Peyer's patch (tissue), 4 donors: ENCODE results near the gene HSPA1A.
"Not testable (repeated sequence)": the region's sequence is repeated elsewhere in the genome, so short reads cannot be mapped to it uniquely, and the experiment has no call there.

Source experiments
- CTCF ChIP-seq, 6 experiments: fragments of 450-650 bp in 4 of 6; fragments of 200-600 bp in 2 of 6; sonication (generic) in 1 of 6; IDR thresholded peaks; one replicate each; pipeline ENCODE4 v1.5.1; 2017 to 2019; ENCODE audit warnings: antibody characterized with exemption in 6 of 6, mild to moderate bottlenecking in 3 of 6, moderate library complexity in 1 of 6
- POLR2A ChIP-seq, 2 donors: fragments of 450-650 bp; IDR thresholded peaks; one replicate each; pipeline ENCODE4 v1.5.1; 2017; ENCODE audit warnings: antibody characterized with exemption in 2 of 2, mild to moderate bottlenecking in 2 of 2, moderate library complexity in 2 of 2

GRCh38 chr6:31839779-31840126, 24.4 kb downstream of the HSPA1A start:
- TF ChIP-seq CTCF, POLR2A (IDR thresholded peaks at IDR 0.05): not testable (repeated sequence)
